Neural cell (in vitro differentiated cells): ENCODE data around the gene GCDH. TPM values are rescaled to one million over a fixed set of nuclear protein-coding genes. Genes with fewer than 3 reads are reported as not detected.
A peak's percentile ranks its signal among the peaks of the same experiment; 100 is the strongest.

Experiments used
- H2AFZ ChIP-seq: fragments of 200-600, 300-800 bp; sonication (generic), shearing (Covaris generic); 2 replicates; pipeline ENCODE4 v1.6.0; 2014; ENCODE audit warnings: low read depth, mild to moderate bottlenecking, antibody characterized with exemption, low read length, moderate library complexity
- H3F3A ChIP-seq: fragments of 200-600 bp; shearing (Covaris generic); 2 replicates; pipeline ENCODE4 v1.6.1; 2016; ENCODE audit warnings: mild to moderate bottlenecking, moderate library complexity, mixed read lengths, antibody characterized with exemption, low read length; ENCODE audit not compliant: insufficient read depth, poor library complexity, severe bottlenecking
- H3K27ac ChIP-seq: fragments of 200-600, 300-800 bp; sonication (generic), shearing (Covaris generic); 2 replicates; pipeline ENCODE4 v1.5.1; 2014; ENCODE audit warnings: mild to moderate bottlenecking, low read length, moderate library complexity
- H3K27me3 ChIP-seq: fragments of 300-800, 200-600 bp; sonication (generic), shearing (Covaris generic); 2 replicates; pipeline ENCODE4 v1.6.0; 2014; ENCODE audit warnings: mild to moderate bottlenecking, low read depth, low read length, moderate library complexity; ENCODE audit not compliant: insufficient read depth
- H3K36me3 ChIP-seq: fragments of 300-800, 200-600 bp; sonication (generic), shearing (Covaris generic); 2 replicates; pipeline ENCODE4 v1.5.1; 2014; ENCODE audit warnings: mild to moderate bottlenecking, antibody characterized with exemption, low read length, moderate library complexity; ENCODE audit not compliant: insufficient read depth
- H3K4me2 ChIP-seq: fragments of 300-800, 200-600 bp; sonication (generic), shearing (Covaris generic); 2 replicates; pipeline ENCODE4 v1.6.0; 2014; ENCODE audit warnings: mild to moderate bottlenecking, low read length
- H3K4me3 ChIP-seq: fragments of 300-800, 200-600 bp; sonication (generic), shearing (Covaris generic); 2 replicates; pipeline ENCODE4 v1.5.1; 2014; ENCODE audit warnings: mild to moderate bottlenecking, low read length, moderate library complexity
- H3K79me2 ChIP-seq: fragments of 200-600 bp; shearing (Covaris generic); replicated peaks from 2 replicates; pipeline ENCODE4 v1.6.0; 2014; ENCODE audit warnings: mild to moderate bottlenecking, low read length, moderate library complexity; ENCODE audit not compliant: insufficient read depth
- H3K9ac ChIP-seq: fragments of 300-800, 200-600 bp; sonication (generic), shearing (Covaris generic); 2 replicates; pipeline ENCODE4 v1.6.1; 2016; ENCODE audit warnings: mild to moderate bottlenecking, low read length, mixed read lengths
- H3K9me2 ChIP-seq: fragments of 200-600 bp; shearing (Covaris generic); 2 replicates; pipeline ENCODE4 v1.6.1; 2016; ENCODE audit warnings: mild to moderate bottlenecking, low read length, mixed read lengths; ENCODE audit not compliant: insufficient read depth
- H3K9me3 ChIP-seq: fragments of 200-600, 300-800 bp; sonication (generic), shearing (Covaris generic); 2 replicates; pipeline ENCODE4 v1.6.1; 2016; ENCODE audit warnings: mild to moderate bottlenecking, mixed run types, low read length, moderate library complexity, mixed read lengths
- H4K20me1 ChIP-seq: fragments of 200-600 bp; shearing (Covaris generic); 2 replicates; pipeline ENCODE4 v1.6.1; 2016; ENCODE audit warnings: mild to moderate bottlenecking, mixed run types; ENCODE audit not compliant: insufficient read depth
- CTCF ChIP-seq: fragments of 450-650 bp; IDR thresholded peaks from 2 replicates; pipeline ENCODE4 v1.5.1; 2014; ENCODE audit warnings: antibody characterized with exemption, mild to moderate bottlenecking, moderate library complexity; ENCODE audit not compliant: poor library complexity, severe bottlenecking
- EP300 ChIP-seq: fragments of 450-650 bp; conservative IDR thresholded peaks from 2 replicates; pipeline ENCODE4 v1.6.1; 2014; ENCODE audit warnings: antibody characterized with exemption, mild to moderate bottlenecking, moderate library complexity; ENCODE audit not compliant: poor library complexity, severe bottlenecking
- EZH2 ChIP-seq: fragments of 200-600, 300-800 bp; shearing (Covaris generic), sonication (generic); IDR thresholded peaks from 2 replicates; pipeline ENCODE4 v1.6.1; 2014; ENCODE audit warnings: antibody characterized with exemption, low read length, borderline replicate concordance, mild to moderate bottlenecking; ENCODE audit not compliant: insufficient read depth, poor library complexity, severe bottlenecking
- MXI1 ChIP-seq: fragments of 450-650 bp; conservative IDR thresholded peaks from 2 replicates; pipeline ENCODE4 v1.6.1; 2014; ENCODE audit warnings: antibody characterized with exemption, mild to moderate bottlenecking; ENCODE audit not compliant: poor library complexity, severe bottlenecking
- POLR2AphosphoS5 ChIP-seq: IDR thresholded peaks from 2 replicates; pipeline ENCODE4 v1.6.1; 2012
- RAD21 ChIP-seq: fragments of 450-650 bp; conservative IDR thresholded peaks from 2 replicates; pipeline ENCODE4 v1.6.1; 2014; ENCODE audit warnings: antibody characterized with exemption, mild to moderate bottlenecking, moderate library complexity
- REST ChIP-seq: IDR thresholded peaks from 2 replicates; pipeline ENCODE4 v1.6.1; 2012; ENCODE audit warnings: borderline replicate concordance
- SMC3 ChIP-seq: fragments of 450-650 bp; conservative IDR thresholded peaks from 2 replicates; pipeline ENCODE4 v1.6.1; 2014; ENCODE audit warnings: antibody characterized with exemption, mild to moderate bottlenecking, moderate library complexity; ENCODE audit not compliant: poor library complexity
- TAF1 ChIP-seq: IDR thresholded peaks from 2 replicates; pipeline ENCODE4 v1.6.1; 2012; ENCODE audit warnings: low read depth
- polyA plus RNA-seq: library from polyadenylated mRNA; depleted of rRNA; stranded (reverse); fragments of >200 nt; gene quantifications from 2 replicates; pipeline ENCODE4 v1.2.3, GENCODE V29; 2014

GCDH gene
- polyA plus RNA-seq, 1 donor from 2014 or later = 35.4 TPM

DNA sequence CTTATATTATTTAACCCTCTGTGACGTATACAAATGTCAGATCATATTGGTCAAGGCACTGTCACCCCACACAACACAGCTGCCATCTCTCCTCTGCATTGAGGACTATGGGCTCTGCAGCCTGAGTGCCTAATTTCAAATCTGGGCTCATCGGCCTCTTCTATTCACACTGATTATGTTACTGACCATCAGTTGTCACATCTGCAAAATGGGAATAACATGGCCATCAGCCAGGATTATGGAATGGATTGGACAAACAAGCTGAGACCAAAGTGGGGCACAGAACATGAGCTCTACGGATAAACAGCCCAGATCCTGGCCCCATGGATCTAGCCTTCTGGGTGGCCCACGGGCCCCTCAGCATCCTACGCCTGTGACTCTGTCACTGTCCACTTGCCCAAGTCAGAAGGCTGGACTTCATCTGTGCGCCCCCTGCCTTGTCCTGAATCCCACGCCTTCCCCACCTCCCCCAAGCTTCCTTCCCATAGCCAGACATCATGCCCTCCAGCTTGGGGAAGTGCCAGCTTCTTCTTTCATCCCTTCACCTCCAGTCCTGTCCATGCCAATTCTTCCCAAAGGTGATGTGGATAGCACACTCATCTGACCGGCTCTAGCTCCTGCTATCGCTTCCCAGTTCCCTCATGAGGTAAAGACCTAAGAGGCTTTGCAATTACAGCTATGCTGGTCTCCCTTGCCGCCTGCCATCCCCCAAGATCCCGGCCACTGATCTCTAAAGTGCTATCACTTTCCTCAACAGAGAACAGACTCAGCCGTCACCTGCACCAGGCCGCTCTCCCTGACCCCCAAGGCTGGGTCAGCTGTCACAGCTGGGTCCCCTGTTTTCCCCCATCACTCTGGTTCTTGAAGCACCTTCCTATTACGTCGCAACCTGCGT lies 41.7 kb downstream of the GCDH start:
- peak overlapping the region; percentile 93 for H3K9ac ChIP-seq
- H2AFZ ChIP-seq = peak overlapping the region; percentile 49
- TF ChIP-seq RAD21 (no peak), EZH2 (no peak), POLR2AphosphoS5 (no peak), MXI1 (no peak), EP300 (no peak), TAF1 (no peak), REST (no peak)
- H3K36me3 ChIP-seq = no peaks in the 10 kb centered on the region
- H3K27ac ChIP-seq = peak overlapping the region; percentile 81
- no peaks in the 10 kb centered on the region for H3K9me3 ChIP-seq
- no peaks in the 10 kb centered on the region for H3F3A ChIP-seq
- H3K9me2 ChIP-seq = no peaks in the 10 kb centered on the region
- peaks cover 16% of the 10 kb centered on the region for H3K79me2 ChIP-seq
- H3K27me3 ChIP-seq = no peaks in the 10 kb centered on the region
- no peaks in the 10 kb centered on the region for H4K20me1 ChIP-seq
- peak overlapping the region; percentile 63 for H3K4me2 ChIP-seq
- peak overlapping the region; percentile 100 for H3K4me3 ChIP-seq

DNA sequence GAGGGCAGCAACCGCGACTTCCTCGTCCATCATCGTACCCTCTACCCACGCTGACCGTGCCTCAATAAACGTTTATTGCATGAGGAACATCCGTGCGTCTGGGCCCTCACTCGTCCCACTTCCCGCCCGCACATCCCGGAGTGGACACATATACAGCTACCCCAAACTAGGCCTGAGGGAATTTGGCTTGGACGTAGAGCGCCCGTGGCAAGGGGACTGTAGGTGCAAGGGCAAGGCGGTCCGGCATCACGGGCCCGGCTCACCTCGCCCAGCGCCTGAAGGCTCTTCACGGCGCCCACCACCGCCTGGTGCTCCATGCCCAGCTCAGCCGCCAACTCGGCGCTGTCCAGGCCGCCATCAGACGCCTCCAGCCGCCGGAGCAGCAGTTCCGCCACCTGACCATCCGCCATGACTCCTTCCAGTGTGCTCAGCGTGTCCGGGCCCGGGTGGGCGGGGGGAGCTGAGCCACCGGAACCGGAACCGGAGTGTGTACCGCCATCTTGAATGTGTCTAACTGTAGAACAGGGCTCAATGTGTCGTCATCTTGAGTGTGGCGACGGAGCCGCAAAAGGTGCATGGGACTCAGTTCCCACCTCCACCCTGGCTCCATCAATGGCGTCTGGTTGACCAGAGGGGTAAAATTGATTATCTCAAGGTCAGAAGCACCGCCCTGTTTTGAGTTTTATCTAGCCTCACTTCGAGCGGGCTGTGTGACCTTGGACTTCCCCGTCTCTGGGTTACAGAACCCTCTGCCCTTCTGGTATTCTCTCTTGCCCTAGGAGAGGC lies 42.5 kb downstream of the GCDH start, which contains the start of gene FARSA:
Gene FARSA, minus strand, starts transcription at position 425 of the 786 bp plus-strand sequence. Its CDS starts 15 bp downstream, at position 410.
- H4K20me1 ChIP-seq = no peaks in the 10 kb centered on the region
- H3K36me3 ChIP-seq = no peaks in the 10 kb centered on the region
- peak within 1 kb of the TSS; percentile 75 for H3K4me2 ChIP-seq
- H3K9me2 ChIP-seq = no peaks in the 10 kb centered on the region
- peaks cover 16% of the 10 kb centered on the region for H3K79me2 ChIP-seq
- peak within 1 kb of the TSS; percentile 78 for H2AFZ ChIP-seq
- no peaks in the 10 kb centered on the region for H3K27me3 ChIP-seq
- H3K4me3 ChIP-seq = peak within 1 kb of the TSS; percentile 100
- H3K9me3 ChIP-seq = no peaks in the 10 kb centered on the region
- peak within 1 kb of the TSS; percentile 93 for H3K9ac ChIP-seq
- H3K27ac ChIP-seq = peak within 1 kb of the TSS; percentile 81
- H3F3A ChIP-seq = no peaks in the 10 kb centered on the region
- TF ChIP-seq MXI1 = peak; percentile 96
- peak; percentile 100 for TF ChIP-seq POLR2AphosphoS5
- peak; percentile 22 for TF ChIP-seq CTCF
- no peak for TF ChIP-seq EP300
- no peak for TF ChIP-seq EZH2
- no peak for TF ChIP-seq TAF1
- TF ChIP-seq SMC3 = no peak
- TF ChIP-seq REST = peak; percentile 18
- TF ChIP-seq RAD21 = no peak
